H9 (cell line): ENCODE data around the gene ZBTB20. TPM values are rescaled to one million over a fixed set of nuclear protein-coding genes. Genes with fewer than 3 reads are reported as not detected.

Source experiments
- DNase-seq: peaks from one replicate; pipeline ENCODE4 v3.0.0-alpha.2; 2017
- H2AFZ ChIP-seq: one replicate; pipeline ENCODE4 v1.6.1; 2013; ENCODE audit warnings: mild to moderate bottlenecking, low read length, control low read depth, moderate library complexity
- H2AK5ac ChIP-seq: 2 replicates; pipeline ENCODE4 v1.6.1; 2013; ENCODE audit warnings: low read length, control low read depth, mixed read lengths; ENCODE audit not compliant: insufficient read length
- H2BK120ac ChIP-seq: one replicate; pipeline ENCODE4 v1.6.1; 2013; ENCODE audit warnings: low read depth, mild to moderate bottlenecking, low read length, control low read depth, inconsistent platforms; ENCODE audit not compliant: poor library complexity, severe bottlenecking
- H2BK12ac ChIP-seq: 2 replicates; pipeline ENCODE4 v1.6.1; 2013; ENCODE audit warnings: low read length, control low read depth, mixed read lengths, low read depth; ENCODE audit not compliant: insufficient read length
- H2BK15ac ChIP-seq: 2 replicates; pipeline ENCODE4 v1.6.1; 2013; ENCODE audit warnings: low read depth, low read length, control low read depth
- H2BK20ac ChIP-seq: one replicate; pipeline ENCODE4 v1.6.1; 2013; ENCODE audit warnings: low read depth, mild to moderate bottlenecking, low read length, control low read depth, inconsistent platforms; ENCODE audit not compliant: poor library complexity, severe bottlenecking
- H2BK5ac ChIP-seq: 2 replicates; pipeline ENCODE4 v1.6.1; 2013; ENCODE audit warnings: low read length, control low read depth, mixed read lengths; ENCODE audit not compliant: insufficient read length
- H3K14ac ChIP-seq: 2 replicates; pipeline ENCODE4 v1.6.1; 2013; ENCODE audit warnings: low read length, control low read depth; ENCODE audit not compliant: insufficient read depth
- H3K18ac ChIP-seq: 2 replicates; pipeline ENCODE4 v1.6.1; 2013; ENCODE audit warnings: low read depth, mild to moderate bottlenecking, mixed read lengths, low read length, control low read depth; ENCODE audit not compliant: insufficient read length
- H3K23ac ChIP-seq: 2 replicates; pipeline ENCODE4 v1.6.1; 2013; ENCODE audit warnings: low read length, control low read depth, mixed read lengths, low read depth; ENCODE audit not compliant: insufficient read length
- H3K23me2 ChIP-seq: 2 replicates; pipeline ENCODE4 v1.6.1; 2013; ENCODE audit warnings: low read depth, mild to moderate bottlenecking, mixed read lengths, low read length, control low read depth; ENCODE audit not compliant: insufficient read length, poor library complexity, severe bottlenecking
- H3K27ac ChIP-seq: 2 replicates; pipeline ENCODE4 v1.5.1; 2013; ENCODE audit warnings: low read length, control low read depth, mixed read lengths, low read depth; ENCODE audit not compliant: insufficient read length
- H3K27me3 ChIP-seq: 2 replicates; pipeline ENCODE4 v1.6.1; 2013; ENCODE audit warnings: low read length, control low read depth, inconsistent platforms; ENCODE audit not compliant: insufficient read depth
- H3K4ac ChIP-seq: 2 replicates; pipeline ENCODE4 v1.6.1; 2013; ENCODE audit warnings: low read depth, mild to moderate bottlenecking, control low read depth, inconsistent platforms, low read length, moderate library complexity
- H3K4me1 ChIP-seq: 2 replicates; pipeline ENCODE4 v1.6.1; 2013; ENCODE audit warnings: low read length, control low read depth, inconsistent platforms; ENCODE audit not compliant: insufficient read depth
- H3K4me2 ChIP-seq: 2 replicates; pipeline ENCODE4 v1.6.1; 2013; ENCODE audit warnings: low read length, control low read depth, mixed read lengths; ENCODE audit not compliant: insufficient read length, insufficient read depth
- H3K56ac ChIP-seq: 2 replicates; pipeline ENCODE4 v1.6.1; 2013; ENCODE audit warnings: low read depth, mild to moderate bottlenecking, mixed read lengths, low read length, control low read depth; ENCODE audit not compliant: insufficient read length
- H3K79me1 ChIP-seq: 2 replicates; pipeline ENCODE4 v1.6.1; 2013; ENCODE audit warnings: low read depth, mild to moderate bottlenecking, moderate library complexity, low read length, control low read depth, inconsistent platforms; ENCODE audit not compliant: insufficient read depth, poor library complexity, severe bottlenecking
- H3K79me2 ChIP-seq: 2 replicates; pipeline ENCODE4 v1.6.1; 2013; ENCODE audit warnings: low read length, control low read depth, inconsistent platforms; ENCODE audit not compliant: insufficient read depth
- H3K9ac ChIP-seq: 2 replicates; pipeline ENCODE4 v1.6.1; 2013; ENCODE audit warnings: low read length, control low read depth, mixed read lengths; ENCODE audit not compliant: insufficient read length; ENCODE audit errors: extremely low read depth
- H3K9me3 ChIP-seq: one replicate; pipeline ENCODE4 v1.6.1; 2013; ENCODE audit warnings: low read depth, low read length, inconsistent platforms; ENCODE audit not compliant: control insufficient read depth
- H3T11ph ChIP-seq: one replicate; pipeline ENCODE4 v1.6.1; 2013; ENCODE audit warnings: mild to moderate bottlenecking, low read length, control low read depth, inconsistent platforms
- H4K20me1 ChIP-seq: one replicate; pipeline ENCODE4 v1.6.1; 2013; ENCODE audit not compliant: control insufficient read depth, insufficient read length, insufficient read depth
- H4K5ac ChIP-seq: 2 replicates; pipeline ENCODE4 v1.6.1; 2013; ENCODE audit warnings: low read depth, mild to moderate bottlenecking, mixed read lengths, low read length, control low read depth; ENCODE audit not compliant: insufficient read length
- H4K8ac ChIP-seq: replicated peaks from 2 replicates; pipeline ENCODE4 v1.6.1; 2013; ENCODE audit warnings: low read length, control low read depth, mixed read lengths, low read depth; ENCODE audit not compliant: insufficient read length
- H4K91ac ChIP-seq: 2 replicates; pipeline ENCODE4 v1.6.1; 2013; ENCODE audit warnings: low read depth, mild to moderate bottlenecking, moderate library complexity, mixed read lengths, low read length, control low read depth; ENCODE audit not compliant: insufficient read length
- H3K27ac Mint-ChIP-seq, 3 experiments: 2 replicates in 2 of 3; 3 replicates in 1 of 3; pipeline ENCODE4 v1.8.0; 2020 to 2021; ENCODE audit warnings: mixed read lengths in 3 of 3, mild to moderate bottlenecking in 1 of 3, moderate library complexity in 1 of 3
- H3K27me3 Mint-ChIP-seq: 2 replicates; pipeline ENCODE4 v1.8.0; 2021; ENCODE audit warnings: low read depth, mild to moderate bottlenecking, moderate library complexity, mixed read lengths
- H3K36me3 Mint-ChIP-seq, 3 experiments: 2 replicates in 2 of 3; 3 replicates in 1 of 3; pipeline ENCODE4 v1.8.0; 2020 to 2021; ENCODE audit warnings: low read depth in 3 of 3, mixed read lengths in 3 of 3; ENCODE audit not compliant: insufficient read depth in 1 of 3
- H3K4me1 Mint-ChIP-seq, 2 experiments: 2 replicates each; pipeline ENCODE4 v1.8.0; 2020; ENCODE audit warnings: mixed read lengths in 2 of 2
- H3K4me3 Mint-ChIP-seq, 2 experiments: 2 replicates in 1 of 2; 3 replicates in 1 of 2; pipeline ENCODE4 v1.8.0; 2020 to 2021; ENCODE audit warnings: mild to moderate bottlenecking in 2 of 2, mixed read lengths in 2 of 2, moderate library complexity in 1 of 2
- H3K9me3 Mint-ChIP-seq, 2 experiments: 2 replicates in 1 of 2; 3 replicates in 1 of 2; pipeline ENCODE4 v1.8.0; 2020; ENCODE audit warnings: mild to moderate bottlenecking in 2 of 2, mixed read lengths in 2 of 2, moderate library complexity in 1 of 2
- CTCF ChIP-seq: fragments of 200-600 bp; sonication (generic); conservative IDR thresholded peaks from 3 replicates; pipeline ENCODE4 v1.8.0; 2021; ENCODE audit warnings: antibody characterized with exemption, mild to moderate bottlenecking
- WGBS: extraction: QIAGEN DNeasy Blood & Tissue Kit; methylation state at CpG from one replicate; pipeline ENCODE4 v1.1.7; 2013; ENCODE audit warnings: missing lambda C conversion rate, low lambda C conversion rate, mixed read lengths; ENCODE audit not compliant: insufficient read length; ENCODE audit errors: extremely low coverage; 5-methylcytosine and 5-hydroxymethylcytosine counted together
- total RNA-seq: library from RNA; stranded (reverse); gene quantifications from 2 replicates; pipeline ENCODE4 v1.2.1, GENCODE V29; 2021

ZBTB20 gene
- total RNA-seq, 1 experiment from 2014 or later, result 0.70 TPM

GRCh38 chr3:114896978-114897377, 250.1 kb downstream of the ZBTB20 start:
- Mint-ChIP-seq H3K9me3 (no peaks in the 10 kb centered on the region), H3K4me3 (no peak overlapping the region), H3K36me3 (no peaks in the 10 kb centered on the region), H3K27me3 (no peaks in the 10 kb centered on the region; the same call in 1 of the 2 replicates), H3K4me1 (peaks cover 5 to 15% of the 10 kb centered on the region in 2 experiments), H3K27ac (no peak overlapping the region)
- no peak overlapping the region for H3T11ph ChIP-seq
- H3K18ac ChIP-seq, result no peak overlapping the region
- H3K79me1 ChIP-seq, result no peaks in the 10 kb centered on the region
- no peak for DNase-seq
- no peaks in the 10 kb centered on the region for H3K79me2 ChIP-seq
- H3K14ac ChIP-seq, result no peak overlapping the region
- H2BK5ac ChIP-seq, result no peak overlapping the region
- H4K91ac ChIP-seq, result no peak overlapping the region
- no peaks in the 10 kb centered on the region for H4K20me1 ChIP-seq
- H3K9ac ChIP-seq, result no peak overlapping the region
- no peak overlapping the region for H2BK20ac ChIP-seq
- H3K4me1 ChIP-seq, result no peaks in the 10 kb centered on the region; the same call in 1 of the 2 replicates
- no peak overlapping the region for H3K4ac ChIP-seq
- H2BK12ac ChIP-seq, result no peak overlapping the region
- H3K4me2 ChIP-seq, result no peak overlapping the region
- no peak overlapping the region for H4K8ac ChIP-seq
- no peak overlapping the region for H4K5ac ChIP-seq
- TF ChIP-seq CTCF, result no peak
- H3K9me3 ChIP-seq, result no peaks in the 10 kb centered on the region
- no CpG with 5 or more reads among the region's 1 CpG for WGBS
- H3K27me3 ChIP-seq, result no peaks in the 10 kb centered on the region
- H3K27ac ChIP-seq, result no peak overlapping the region
- no peak overlapping the region for H3K56ac ChIP-seq
- H3K23me2 ChIP-seq, result no peaks in the 10 kb centered on the region
- H2BK120ac ChIP-seq, result no peak overlapping the region
- no peak overlapping the region for H2BK15ac ChIP-seq
- H2AK5ac ChIP-seq, result no peak overlapping the region
- H2AFZ ChIP-seq, result no peak overlapping the region
- no peak overlapping the region for H3K23ac ChIP-seq
